ENCODE measurements around the gene TAOK2. TPM values are rescaled to one million over a fixed set of nuclear protein-coding genes. Genes with fewer than 3 reads are reported as not detected.

TAOK2 gene
- total RNA-seq, 2 donors from 2014 or later, result 34.9 to 44.0 TPM

GRCh38 chr16:30000735-30001631 lies 27.3 kb downstream of the TAOK2 start:
- no peak for ATAC-seq (replicated peaks)
- Mint-ChIP-seq H3K36me3 (ENCODE audit: low read depth) (peaks cover 69% of the 10 kb centered on the region), H3K4me1 (peaks cover 20% of the 10 kb centered on the region), H3K27ac (no peak overlapping the region), H3K4me3 (no peak overlapping the region), H3K9me3 (no peaks in the 10 kb centered on the region), H3K27me3 (no peaks in the 10 kb centered on the region)

GRCh38 chr16:30002614-30003346 lies 29.1 kb downstream of the TAOK2 start:
- Mint-ChIP-seq H3K36me3 (ENCODE audit: low read depth) (peaks cover 51% of the 10 kb centered on the region), H3K27ac (peak overlapping the region; percentile 64), H3K4me3 (no peak overlapping the region), H3K9me3 (no peaks in the 10 kb centered on the region), H3K27me3 (no peaks in the 10 kb centered on the region), H3K4me1 (peaks cover 15% of the 10 kb centered on the region)
- no peak for ATAC-seq (replicated peaks)

- Mint-ChIP-seq H3K27me3 (peaks cover 3% of the 10 kb centered on the region), H3K4me1 (peaks cover 15% of the 10 kb centered on the region), H3K36me3 (ENCODE audit: low read depth) (peaks cover 40% of the 10 kb centered on the region), H3K9me3 (no peaks in the 10 kb centered on the region), H3K27ac (no peak overlapping the region), H3K4me3 (no peak overlapping the region)
- no peak for ATAC-seq (replicated peaks)
These were observed 30.2 kb downstream of the TAOK2 start for GRCh38 chr16:30003670-30004423.

DNA sequence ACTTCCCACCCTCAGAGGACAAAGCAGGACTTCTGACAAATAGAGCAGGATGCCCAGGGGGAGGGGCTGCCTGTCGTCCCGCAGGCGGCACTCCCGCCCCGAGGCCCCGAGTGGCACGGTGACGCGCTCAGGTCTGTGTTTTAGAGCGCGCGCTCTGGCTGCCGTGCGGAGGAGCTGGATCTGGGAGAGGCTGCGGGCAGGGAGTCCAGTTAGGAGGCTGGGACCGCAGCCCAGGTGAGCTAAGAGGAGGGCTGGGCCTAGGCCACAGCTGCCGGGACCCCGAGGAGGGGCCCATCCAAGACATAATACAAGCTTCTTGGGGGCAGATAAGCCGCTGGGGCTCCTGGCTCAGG lies 30.7 kb downstream of the TAOK2 start:
- H3K27me3 Mint-ChIP-seq, result peaks cover 8% of the 10 kb centered on the region
- no peak overlapping the region for H3K27ac Mint-ChIP-seq
- H3K36me3 Mint-ChIP-seq (ENCODE audit: low read depth), result peaks cover 35% of the 10 kb centered on the region
- ATAC-seq (replicated peaks), result no peak
- peaks cover 11% of the 10 kb centered on the region for H3K4me1 Mint-ChIP-seq
- H3K4me3 Mint-ChIP-seq, result no peak overlapping the region
- H3K9me3 Mint-ChIP-seq, result no peaks in the 10 kb centered on the region

- peaks cover 10% of the 10 kb centered on the region for H3K27me3 Mint-ChIP-seq
- no peak overlapping the region for H3K4me3 Mint-ChIP-seq
- peaks cover 30% of the 10 kb centered on the region for H3K36me3 Mint-ChIP-seq (ENCODE audit: low read depth)
- no peak for ATAC-seq (replicated peaks)
- H3K27ac Mint-ChIP-seq, result no peak overlapping the region
- H3K9me3 Mint-ChIP-seq, result no peaks in the 10 kb centered on the region
- H3K4me1 Mint-ChIP-seq, result peaks cover 6% of the 10 kb centered on the region
These were observed 31.2 kb downstream of the TAOK2 start for GRCh38 chr16:30004811-30005242.

- peaks cover 24% of the 10 kb centered on the region for H3K36me3 Mint-ChIP-seq (ENCODE audit: low read depth)
- H3K4me3 Mint-ChIP-seq, result no peak overlapping the region
- peak; percentile 61 for ATAC-seq (replicated peaks)
- H3K9me3 Mint-ChIP-seq, result no peaks in the 10 kb centered on the region
- no peak overlapping the region for H3K27ac Mint-ChIP-seq
- H3K27me3 Mint-ChIP-seq, result peaks cover 12% of the 10 kb centered on the region
- H3K4me1 Mint-ChIP-seq, result peaks cover 6% of the 10 kb centered on the region
These were observed 31.9 kb downstream of the TAOK2 start for GRCh38 chr16:30005341-30006094.

GRCh38 chr16:30006095-30006473 lies 32.4 kb downstream of the TAOK2 start:
- H3K9me3 Mint-ChIP-seq, result no peaks in the 10 kb centered on the region
- peaks cover 22% of the 10 kb centered on the region for H3K36me3 Mint-ChIP-seq (ENCODE audit: low read depth)
- no peak for ATAC-seq (replicated peaks)
- peaks cover 6% of the 10 kb centered on the region for H3K4me1 Mint-ChIP-seq
- no peak overlapping the region for H3K27ac Mint-ChIP-seq
- H3K27me3 Mint-ChIP-seq, result peaks cover 13% of the 10 kb centered on the region
- H3K4me3 Mint-ChIP-seq, result no peak overlapping the region

DNA sequence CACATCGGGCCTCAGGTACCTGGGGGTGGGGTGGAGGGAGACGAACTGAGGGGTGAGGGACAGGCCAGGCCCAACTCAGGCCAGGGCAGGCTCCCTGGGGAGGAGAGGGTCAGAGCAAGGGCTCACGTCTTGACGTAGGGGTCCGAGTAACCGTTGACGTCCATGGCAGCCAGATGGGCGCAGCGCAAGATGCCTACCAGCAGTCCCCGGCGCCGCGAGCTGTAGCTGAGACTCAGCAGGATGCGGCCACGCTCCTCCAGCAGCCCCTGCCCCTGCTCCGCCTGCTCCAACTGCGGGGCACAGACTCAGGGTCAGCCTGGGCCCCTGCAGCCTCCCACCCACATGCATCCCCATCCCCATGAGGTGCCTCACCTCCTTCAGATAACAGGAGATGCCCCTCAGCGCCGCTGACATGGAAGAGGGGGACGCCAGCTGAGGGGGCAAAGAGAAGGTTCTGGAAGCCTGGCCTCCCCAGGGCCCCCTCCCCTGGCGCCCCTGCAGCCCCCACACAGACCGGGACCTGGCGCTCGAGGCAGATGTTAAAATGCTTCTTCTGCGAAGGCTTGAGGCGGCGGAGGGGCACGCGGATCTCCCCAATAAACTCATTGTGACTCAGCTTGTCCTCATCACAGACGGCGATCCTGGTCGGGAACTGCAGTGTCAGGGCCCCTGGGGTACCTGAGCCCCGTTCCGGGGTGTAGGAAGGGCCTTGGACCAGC lies 33.1 kb downstream of the TAOK2 start:
- ATAC-seq (replicated peaks), result no peak
- no peak overlapping the region for H3K27ac Mint-ChIP-seq
- no peaks in the 10 kb centered on the region for H3K9me3 Mint-ChIP-seq

DNA sequence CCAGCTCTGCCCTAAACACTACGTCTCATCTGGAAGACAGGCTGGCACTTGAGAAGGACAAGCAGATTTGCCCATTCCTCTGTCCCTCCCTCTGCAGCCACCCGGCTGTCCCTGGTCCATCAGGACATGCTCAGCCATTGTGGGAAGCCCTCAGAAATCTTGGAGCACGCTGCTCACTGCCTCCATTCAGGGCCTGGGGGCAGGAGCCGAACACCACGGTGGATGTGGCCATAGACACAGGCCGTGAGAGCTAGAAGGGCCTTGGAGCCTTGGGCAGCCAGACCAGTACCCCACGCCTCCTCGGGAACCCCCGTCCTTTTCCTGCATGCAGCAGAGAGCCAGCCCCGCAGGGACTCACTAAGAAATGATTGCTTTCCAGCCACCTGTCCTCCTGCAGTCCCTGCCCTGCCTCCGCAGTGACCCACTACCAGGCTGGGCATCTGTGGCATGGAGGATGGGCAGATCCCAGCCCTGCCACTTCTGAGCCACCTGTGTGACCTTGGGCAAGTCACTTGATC lies 33.8 kb downstream of the TAOK2 start:
- H3K9me3 Mint-ChIP-seq, result no peaks in the 10 kb centered on the region
- peaks cover 17% of the 10 kb centered on the region for H3K36me3 Mint-ChIP-seq (ENCODE audit: low read depth)
- peaks cover 4% of the 10 kb centered on the region for H3K4me1 Mint-ChIP-seq
- no peak overlapping the region for H3K4me3 Mint-ChIP-seq
- ATAC-seq (replicated peaks), result no peak
- H3K27me3 Mint-ChIP-seq, result peaks cover 17% of the 10 kb centered on the region
- no peak overlapping the region for H3K27ac Mint-ChIP-seq

More for the DNA sequence above, 33.1 kb downstream of the TAOK2 start:
- H3K4me3 Mint-ChIP-seq, result no peak overlapping the region
- H3K27me3 Mint-ChIP-seq, result peaks cover 14% of the 10 kb centered on the region
- H3K4me1 Mint-ChIP-seq, result peaks cover 6% of the 10 kb centered on the region
- H3K36me3 Mint-ChIP-seq (ENCODE audit: low read depth), result peaks cover 19% of the 10 kb centered on the region

- Mint-ChIP-seq H3K9me3 (no peaks in the 10 kb centered on the region), H3K36me3 (ENCODE audit: low read depth) (peaks cover 5% of the 10 kb centered on the region), H3K27me3 (peaks cover 17% of the 10 kb centered on the region), H3K4me1 (peaks cover 4% of the 10 kb centered on the region), H3K4me3 (no peak overlapping the region), H3K27ac (no peak overlapping the region)
- ATAC-seq (replicated peaks), result no peak
These were observed 35.6 kb downstream of the TAOK2 start for GRCh38 chr16:30009085-30009862.

DNA sequence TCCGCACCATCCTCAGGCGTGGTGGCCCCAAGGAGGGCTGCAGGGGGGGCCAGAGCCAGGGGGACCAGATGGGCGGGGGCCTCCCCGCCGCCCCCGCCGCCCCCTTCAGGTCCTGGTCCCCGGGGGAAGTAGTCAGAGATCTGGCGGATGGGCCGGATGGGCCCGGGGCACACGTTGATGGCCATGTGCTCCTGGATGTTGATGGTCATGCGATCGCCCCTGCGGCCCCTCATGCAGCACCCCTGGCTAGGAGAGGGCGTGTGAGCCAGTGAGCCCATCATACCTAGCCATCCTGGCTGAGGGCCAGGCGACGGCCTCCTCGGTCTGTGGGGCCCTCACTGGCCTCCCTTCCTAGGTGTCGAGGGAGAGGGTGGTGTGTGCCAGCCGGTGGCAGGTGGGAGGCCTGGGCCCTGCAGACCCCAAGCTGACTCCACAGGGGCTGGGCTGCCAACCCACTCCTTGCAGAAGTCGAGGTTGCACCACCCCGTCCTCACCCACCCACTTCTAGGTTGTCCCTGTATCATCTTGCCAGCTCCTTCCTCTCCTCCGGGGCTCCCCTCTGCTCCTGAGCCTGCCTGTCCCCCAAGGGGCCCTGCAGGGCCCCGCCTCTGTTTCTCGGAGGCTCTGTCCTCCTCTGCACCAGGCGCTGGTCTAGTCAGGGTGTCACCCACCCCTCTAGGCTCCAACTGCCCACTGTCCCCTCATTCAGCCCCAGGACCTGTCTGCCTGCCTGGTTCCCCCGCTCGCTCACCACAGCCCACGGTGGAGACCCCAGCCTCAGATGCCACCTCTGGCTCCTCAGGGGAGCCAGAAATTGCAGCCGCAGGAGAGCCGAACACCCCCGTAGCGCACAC lies 36.5 kb downstream of the TAOK2 start:
- Mint-ChIP-seq H3K27me3 (peaks cover 17% of the 10 kb centered on the region), H3K4me1 (peaks cover 4% of the 10 kb centered on the region), H3K36me3 (ENCODE audit: low read depth) (peaks cover 5% of the 10 kb centered on the region), H3K27ac (no peak overlapping the region), H3K4me3 (peak overlapping the region; percentile 52), H3K9me3 (no peaks in the 10 kb centered on the region)
- ATAC-seq (replicated peaks), result no peak

Data from activated T-helper 17 cell treated with anti-CD3 and anti-CD28 coated beads, Interleukin-2, amount 50 U/mL, for 72 hours (primary cell).